Measurements from ENCODE around the gene IL2RG. TPM values are rescaled to one million over a fixed set of nuclear protein-coding genes. Genes with fewer than 3 reads are reported as not detected.

IL2RG gene
- total RNA-seq, 1 experiment from 2014 or later = 1.5 TPM

- intact Hi-C loops (cut with micrococcal nuclease) = no loop called here
- no peak for DNase-seq (ENCODE audit: unreplicated experiment)
- no peaks in the 10 kb centered on the region for H3K4me1 Mint-ChIP-seq (ENCODE audit: insufficient read depth, unreplicated experiment)
- POLR2A ChIA-PET = no interaction called here
- TF ChIP-seq CTCF (IDR thresholded peaks at IDR 0.05; ENCODE audit: unreplicated experiment) = no peak
- H3K36me3 Mint-ChIP-seq (ENCODE audit: insufficient read depth, unreplicated experiment) = no peaks in the 10 kb centered on the region
- no peak overlapping the region for H3K27ac Mint-ChIP-seq (ENCODE audit: low read depth, unreplicated experiment)
- CTCF ChIA-PET = interaction anchor here (0.6 to 0.8 kb wide), 2 partner anchors 24 to 25 kb away, joined by 3 read pairs; no protein-coding TSS in a partner anchor
- BruUV-seq (replicated peaks) = no TSS peak
- no peaks in the 10 kb centered on the region for H3K9me3 Mint-ChIP-seq (ENCODE audit: unreplicated experiment)
- no peak overlapping the region for H3K4me3 Mint-ChIP-seq (ENCODE audit: unreplicated experiment)
- H3K27me3 Mint-ChIP-seq (ENCODE audit: insufficient read depth, unreplicated experiment) = peaks cover 52% of the 10 kb centered on the region
These were observed 43.3 kb upstream of the IL2RG start for GRCh38 chrX:71154641-71155040.

- no peak for DNase-seq (ENCODE audit: unreplicated experiment)
- Mint-ChIP-seq H3K36me3 (ENCODE audit: insufficient read depth, unreplicated experiment) (no peaks in the 10 kb centered on the region), H3K4me1 (ENCODE audit: insufficient read depth, unreplicated experiment) (no peaks in the 10 kb centered on the region), H3K27ac (ENCODE audit: low read depth, unreplicated experiment) (no peak overlapping the region), H3K9me3 (ENCODE audit: unreplicated experiment) (no peaks in the 10 kb centered on the region), H3K27me3 (ENCODE audit: insufficient read depth, unreplicated experiment) (peaks cover 52% of the 10 kb centered on the region), H3K4me3 (ENCODE audit: unreplicated experiment) (no peak overlapping the region)
- ChIA-PET POLR2A (no interaction called here), CTCF (interaction anchor here (0.6 kb wide), 1 partner anchor 25 kb away, joined by 3 read pairs; no protein-coding TSS in a partner anchor)
- TF ChIP-seq CTCF (IDR thresholded peaks at IDR 0.05; ENCODE audit: unreplicated experiment) = no peak
- BruUV-seq (replicated peaks) = no TSS peak
- intact Hi-C loops (cut with micrococcal nuclease) = no loop called here
These were observed 42.8 kb upstream of the IL2RG start for GRCh38 chrX:71154196-71154595.

DNA sequence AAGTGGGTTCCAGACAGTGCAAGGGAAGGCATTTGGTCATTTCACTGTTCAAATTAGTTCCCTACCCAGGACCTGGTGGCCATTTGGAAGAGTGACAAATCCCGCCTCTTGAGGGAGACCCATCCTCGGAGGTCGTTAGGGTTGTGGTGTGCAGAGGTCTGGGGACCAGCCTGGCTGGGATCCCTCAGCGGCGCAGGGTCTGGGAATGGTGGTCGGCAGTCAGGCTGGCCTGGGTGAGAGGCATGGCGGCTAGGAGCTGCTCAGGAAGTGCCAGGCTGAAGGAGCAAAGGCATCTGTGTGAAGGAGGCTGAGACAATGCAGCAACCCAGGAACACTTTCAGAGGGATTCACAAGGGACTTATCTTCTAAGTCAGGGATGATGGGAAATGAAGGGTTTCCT is 40.0 kb upstream of the IL2RG start:
- no peak for TF ChIP-seq CTCF (IDR thresholded peaks at IDR 0.05; ENCODE audit: unreplicated experiment)
- BruUV-seq (replicated peaks) = no TSS peak
- no peaks in the 10 kb centered on the region for H3K4me1 Mint-ChIP-seq (ENCODE audit: insufficient read depth, unreplicated experiment)
- no peaks in the 10 kb centered on the region for H3K9me3 Mint-ChIP-seq (ENCODE audit: unreplicated experiment)
- peaks cover 56% of the 10 kb centered on the region for H3K27me3 Mint-ChIP-seq (ENCODE audit: insufficient read depth, unreplicated experiment)
- H3K27ac Mint-ChIP-seq (ENCODE audit: low read depth, unreplicated experiment) = no peak overlapping the region
- no peak for DNase-seq (ENCODE audit: unreplicated experiment)
- ChIA-PET POLR2A (no interaction called here), CTCF (no interaction called here)
- H3K36me3 Mint-ChIP-seq (ENCODE audit: insufficient read depth, unreplicated experiment) = peaks cover 6% of the 10 kb centered on the region
- H3K4me3 Mint-ChIP-seq (ENCODE audit: unreplicated experiment) = no peak overlapping the region
- intact Hi-C loops (cut with micrococcal nuclease) = no loop called here

DNA sequence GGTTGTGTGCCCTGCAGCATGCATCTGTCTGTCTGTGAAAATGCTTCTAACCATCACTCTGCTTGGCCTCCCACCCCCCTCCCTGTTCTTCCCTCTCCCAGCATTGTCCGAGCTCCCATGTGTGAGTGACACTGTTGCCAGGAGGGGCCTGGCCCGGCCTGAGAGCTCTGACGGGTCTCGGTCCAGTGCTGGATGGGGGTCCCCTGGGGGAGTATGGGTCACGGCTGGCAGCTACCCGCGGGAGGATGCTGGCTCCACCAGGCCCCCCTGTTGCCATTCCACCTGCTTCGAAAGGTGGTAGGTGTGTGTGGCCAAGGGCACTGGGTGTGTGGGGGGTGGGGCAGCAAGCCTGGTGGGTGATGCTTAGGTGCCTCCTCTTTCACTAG is 36.9 kb upstream of the IL2RG start:
- H3K36me3 Mint-ChIP-seq (ENCODE audit: insufficient read depth, unreplicated experiment) = peaks cover 9% of the 10 kb centered on the region
- no TSS peak for BruUV-seq (replicated peaks)
- intact Hi-C loops (cut with micrococcal nuclease) = no loop called here
- DNase-seq (ENCODE audit: unreplicated experiment) = no peak
- no peak overlapping the region for H3K4me3 Mint-ChIP-seq (ENCODE audit: unreplicated experiment)
- no peak for TF ChIP-seq CTCF (IDR thresholded peaks at IDR 0.05; ENCODE audit: unreplicated experiment)
- ChIA-PET CTCF (interaction anchor here (0.8 kb wide), 1 partner anchor 95 kb away, joined by 3 read pairs; no protein-coding TSS in a partner anchor), POLR2A (no interaction called here)
- H3K9me3 Mint-ChIP-seq (ENCODE audit: unreplicated experiment) = no peaks in the 10 kb centered on the region
- no peaks in the 10 kb centered on the region for H3K4me1 Mint-ChIP-seq (ENCODE audit: insufficient read depth, unreplicated experiment)
- peaks cover 39% of the 10 kb centered on the region for H3K27me3 Mint-ChIP-seq (ENCODE audit: insufficient read depth, unreplicated experiment)
- no peak overlapping the region for H3K27ac Mint-ChIP-seq (ENCODE audit: low read depth, unreplicated experiment)
